Measurements from ENCODE around the gene DHX8. TPM values are rescaled to one million over a fixed set of nuclear protein-coding genes. Genes with fewer than 3 reads are reported as not detected.
A peak's percentile ranks its signal among the peaks of the same experiment; 100 is the strongest.

The DHX8 gene
- total and polyA plus RNA-seq, 12 donors = 15.2 to 43.6 (median 33.2) TPM

GRCh38 chr17:43552229-43552837 lies 68.6 kb downstream of the DHX8 start:
- H3K36me3 ChIP-seq (replicated peaks in 1 of 2) = no peaks in the 10 kb centered on the region
- intact Hi-C loops (cut with DNase I) = no loop called here
- H3K4me1 ChIP-seq (replicated peaks in 1 of 2) = peaks cover 8 to 10% of the 10 kb centered on the region in 2 donors
- H3K27ac ChIP-seq = no peak overlapping the region
- TF ChIP-seq POLR2A (IDR thresholded peaks at IDR 0.05) (no peak), CTCF (IDR thresholded peaks at IDR 0.05) (no peak)
- WGBS, 4 donors = 39 to 60% (median 43%) methylated on average over 8 of the region's 8 CpGs
- no peaks in the 10 kb centered on the region for H3K27me3 ChIP-seq
- H3K4me3 ChIP-seq = no peak overlapping the region
- no peak for DNase-seq
- no peaks in the 10 kb centered on the region for H3K9me3 ChIP-seq (replicated peaks in 1 of 3)

GRCh38 chr17:43553573-43553972 lies 69.8 kb downstream of the DHX8 start:
- DNase-seq = no peak
- intact Hi-C loops (cut with DNase I) = no loop called here
- H3K4me3 ChIP-seq = no peak overlapping the region
- peaks cover 8 to 10% of the 10 kb centered on the region in 2 donors for H3K4me1 ChIP-seq (replicated peaks in 1 of 2)
- 40 to 63% (median 62%) methylated on average over 2 of the region's 2 CpGs for WGBS, 4 donors
- H3K9me3 ChIP-seq (replicated peaks in 1 of 3) = no peaks in the 10 kb centered on the region
- no peaks in the 10 kb centered on the region for H3K36me3 ChIP-seq (replicated peaks in 1 of 2)
- no peaks in the 10 kb centered on the region for H3K27me3 ChIP-seq
- TF ChIP-seq CTCF (IDR thresholded peaks at IDR 0.05) (no peak), POLR2A (IDR thresholded peaks at IDR 0.05) (no peak)
- no peak overlapping the region for H3K27ac ChIP-seq

- peaks cover 8 to 16% of the 10 kb centered on the region in 2 donors for H3K4me1 ChIP-seq (replicated peaks in 1 of 2)
- no peak for TF ChIP-seq POLR2A (IDR thresholded peaks at IDR 0.05)
- no peak for TF ChIP-seq CTCF (IDR thresholded peaks at IDR 0.05)
- DNase-seq = no peak
- intact Hi-C loops (cut with DNase I) = no loop called here
- no peak overlapping the region for H3K4me3 ChIP-seq
- H3K36me3 ChIP-seq (replicated peaks in 1 of 2) = no peaks in the 10 kb centered on the region
- WGBS, 4 donors = 74 to 78% (median 76%) methylated on average over 6 of the region's 6 CpGs
- H3K27ac ChIP-seq = no peak overlapping the region
- H3K27me3 ChIP-seq = no peaks in the 10 kb centered on the region
- H3K9me3 ChIP-seq (replicated peaks in 1 of 3) = no peaks in the 10 kb centered on the region
Observed at GRCh38 chr17:43554857-43555256, 71.1 kb downstream of the DHX8 start.

- Histone ChIP-seq H3K27me3 (no peaks in the 10 kb centered on the region), H3K4me1 (replicated peaks in 1 of 2) (peaks cover 8 to 16% of the 10 kb centered on the region in 2 donors), H3K27ac (peak overlapping the region in 2 of 5 donors; percentile 1 to 6), H3K9me3 (replicated peaks in 1 of 3) (no peaks in the 10 kb centered on the region), H3K36me3 (replicated peaks in 1 of 2) (no peaks in the 10 kb centered on the region), H3K4me3 (no peak overlapping the region)
- peak; percentile 43 to 91 (median 84) for DNase-seq
- intact Hi-C loops (cut with DNase I) = no loop called here
- WGBS, 4 donors = 37 to 55% (median 40%) methylated on average over 5 of the region's 5 CpGs
- TF ChIP-seq POLR2A (IDR thresholded peaks at IDR 0.05) (no peak), CTCF (IDR thresholded peaks at IDR 0.05) (no peak)
Observed at GRCh38 chr17:43556292-43556691, 72.5 kb downstream of the DHX8 start.
